HepG2 (cell line): ENCODE results near the gene ZNF513. TPM values are rescaled to one million over a fixed set of nuclear protein-coding genes. Genes with fewer than 3 reads are reported as not detected.

Experiments
- AHR ChIP-seq: IDR thresholded peaks from 2 replicates; pipeline ENCODE4 v1.6.1; 2018; ENCODE audit warnings: missing genetic modification reagents, missing compliant biosample characterization
- ATF2 ChIP-seq: sonication (generic); formaldehyde crosslinking; IDR thresholded peaks from 2 replicates; pipeline ENCODE4 v1.4.0; 2020; ENCODE audit warnings: missing genetic modification reagents
- GZF1 ChIP-seq: sonication (generic); formaldehyde crosslinking; IDR thresholded peaks from 2 replicates; pipeline ENCODE4 v1.5.1; 2020; ENCODE audit warnings: mild to moderate bottlenecking, missing genetic modification reagents
- JUNB ChIP-seq: sonication (generic); formaldehyde crosslinking; IDR thresholded peaks from 2 replicates; pipeline ENCODE4 v1.8.0; 2022; ENCODE audit warnings: missing genetic modification reagents, mild to moderate bottlenecking, borderline replicate concordance
- KLF15 ChIP-seq: sonication (generic); formaldehyde crosslinking; IDR thresholded peaks from 2 replicates; pipeline ENCODE4 v1.8.1; 2023; ENCODE audit warnings: borderline replicate concordance, mild to moderate bottlenecking, inconsistent platforms, missing genetic modification reagents, mixed read lengths
- NFAT5 ChIP-seq: sonication (generic); formaldehyde crosslinking; IDR thresholded peaks from 2 replicates; pipeline ENCODE4 v1.4.0; 2020; ENCODE audit warnings: missing genetic modification reagents
- NONO ChIP-seq, 2 experiments: fragments of 450-650 bp in 1 of 2; sonication (generic) in 1 of 2; formaldehyde crosslinking in 1 of 2; IDR thresholded peaks in 1 of 2; conservative IDR thresholded peaks in 1 of 2; 2 replicates each; pipeline versions ENCODE4 v1.6.1 to v1.8.0; 2017 to 2022; ENCODE audit warnings: mild to moderate bottlenecking in 1 of 2, missing genetic modification reagents in 1 of 2, moderate library complexity in 1 of 2
- SMARCC2 ChIP-seq: fragments of 450-650 bp; IDR thresholded peaks from 2 replicates; pipeline ENCODE4 v1.6.1; 2017; ENCODE audit warnings: antibody characterized with exemption, mild to moderate bottlenecking
- ZBTB1 ChIP-seq: sonication (generic); formaldehyde crosslinking; IDR thresholded peaks from 2 replicates; pipeline ENCODE4 v1.4.0; 2020; ENCODE audit warnings: missing genetic modification reagents, borderline replicate concordance
- ZBTB21 ChIP-seq: sonication (generic); formaldehyde crosslinking; IDR thresholded peaks from 2 replicates; pipeline ENCODE4 v1.4.0; 2020; ENCODE audit warnings: missing genetic modification reagents
- ZBTB34 ChIP-seq: sonication (generic); formaldehyde crosslinking; IDR thresholded peaks from 2 replicates; pipeline ENCODE4 v1.8.0; 2022; ENCODE audit warnings: mild to moderate bottlenecking, missing genetic modification reagents
- ZNF232 ChIP-seq: sonication (generic); formaldehyde crosslinking; IDR thresholded peaks from 2 replicates; pipeline ENCODE4 v1.4.0; 2020; ENCODE audit warnings: missing genetic modification reagents, borderline replicate concordance
- ZNF33B ChIP-seq: sonication (generic); formaldehyde crosslinking; IDR thresholded peaks from 2 replicates; pipeline ENCODE4 v1.5.1; 2020; ENCODE audit warnings: mild to moderate bottlenecking, missing genetic modification reagents
- ZNF362 ChIP-seq: sonication (generic); formaldehyde crosslinking; IDR thresholded peaks from 2 replicates; pipeline ENCODE4 v1.4.0; 2020; ENCODE audit warnings: missing genetic modification reagents, mild to moderate bottlenecking, borderline replicate concordance
- ZNF703 ChIP-seq: sonication (generic); formaldehyde crosslinking; IDR thresholded peaks from 2 replicates; pipeline ENCODE4 v1.5.1; 2020; ENCODE audit warnings: missing genetic modification reagents, mild to moderate bottlenecking, moderate library complexity, borderline replicate concordance
- ZNF75D ChIP-seq: sonication (generic); formaldehyde crosslinking; IDR thresholded peaks from 2 replicates; pipeline ENCODE4 v1.8.1; 2023; ENCODE audit warnings: missing genetic modification reagents, mild to moderate bottlenecking, borderline replicate concordance
- ZNF775 ChIP-seq: sonication (generic); formaldehyde crosslinking; IDR thresholded peaks from 2 replicates; pipeline ENCODE4 v1.4.0; 2020; ENCODE audit warnings: missing genetic modification reagents, mild to moderate bottlenecking, moderate library complexity, borderline replicate concordance
- ZNF776 ChIP-seq: sonication (generic); formaldehyde crosslinking; IDR thresholded peaks from 2 replicates; pipeline ENCODE4 v1.4.0; 2020; ENCODE audit warnings: mild to moderate bottlenecking, missing genetic modification reagents
- ZNF790 ChIP-seq: sonication (generic); formaldehyde crosslinking; IDR thresholded peaks from 2 replicates; pipeline ENCODE4 v1.8.0; 2022; ENCODE audit warnings: missing genetic modification reagents, mild to moderate bottlenecking, borderline replicate concordance
- polyA plus RNA-seq, 8 experiments: library from polyadenylated mRNA; depleted of rRNA in 3 of 8; stranded (reverse) in 7 of 8; unstranded in 1 of 8; fragments of >200 nt; fragmentation: Illumina TruSeq in 4 of 8; extraction: Trizol in 4 of 8; gene quantifications; 2 replicates each; pipeline versions ENCODE4 v1.2.1 to v1.2.3, GENCODE V29; 2011 to 2016; ENCODE audit warnings: low read depth in 4 of 8, missing spikeins in 1 of 8, mixed read lengths in 1 of 8; ENCODE audit not compliant: insufficient read depth in 1 of 8
- total RNA-seq, 5 experiments: library from RNA; depleted of rRNA; stranded (reverse); fragments of >200 nt; fragmentation: Illumina TruSeq; extraction: Trizol; gene quantifications; 2 replicates each; pipeline ENCODE4 v1.2.3, GENCODE V29; 2016; ENCODE audit warnings: low read depth in 1 of 5

ZNF513 gene
- total and polyA plus RNA-seq, 2 of the 13 experiments (the other 11 are each of a cell fraction or from before 2014, with no cell fraction given), result 4.9 to 6.3 TPM

GRCh38 chr2:27428213-27428977 is 47.9 kb upstream of the ZNF513 start, which contains the start of gene NRBP1 (continued):
- 0 out of 2 replicates have a peak, but pooled peaks have one; percentile 61 for TF ChIP-seq NFAT5 (CRISPR knock-in tag)
- TF ChIP-seq JUNB, result no peak
- peak; percentile 89 for TF ChIP-seq AHR (CRISPR knock-in tag)
- TF ChIP-seq ZNF75D (CRISPR knock-in tag), result no peak
- no peak for TF ChIP-seq SMARCC2
- TF ChIP-seq ZNF232 (CRISPR knock-in tag), result peak; percentile 55
- no peak for TF ChIP-seq NONO (IDR thresholded peaks at IDR 0.05)
- peak; percentile 96 for TF ChIP-seq NONO (CRISPR knock-in tag; conservative IDR thresholded peaks at IDR 0.05)
- TF ChIP-seq GZF1, result no peak
- TF ChIP-seq ZBTB21 (CRISPR knock-in tag), result no peak
- TF ChIP-seq ZNF776 (CRISPR knock-in tag), result peak; percentile 81; the same call in 1 of the 2 replicates
- TF ChIP-seq ATF2 (CRISPR knock-in tag), result peak; percentile 76
- 0 out of 2 replicates have a peak, but pooled peaks have one; percentile 13 for TF ChIP-seq ZBTB34 (CRISPR knock-in tag)
- no peak for TF ChIP-seq ZNF790 (CRISPR knock-in tag)
- TF ChIP-seq ZNF362 (CRISPR knock-in tag), result no peak; the same call in none of the 2 replicates
- TF ChIP-seq ZNF703 (CRISPR knock-in tag), result peak; percentile 44; the same call in 1 of the 2 replicates
- peak; percentile 93; the same call in 1 of the 2 replicates for TF ChIP-seq ZNF33B (CRISPR knock-in tag)
- 0 out of 2 replicates have a peak, but pooled peaks have one; percentile 60 for TF ChIP-seq KLF15 (CRISPR knock-in tag)
- no peak for TF ChIP-seq ZNF775 (CRISPR knock-in tag)
- TF ChIP-seq ZBTB1 (CRISPR knock-in tag), result peak; percentile 56; the same call in 1 of the 2 replicates
